GM12801 (cell line): ENCODE results near the gene MSI2.

Source experiments
- CTCF ChIP-seq: IDR thresholded peaks from one replicate; pipeline ENCODE4 v1.5.1; 2011; ENCODE audit warnings: control low read depth; ENCODE audit not compliant: insufficient read length; ENCODE audit errors: extremely low read depth

The MSI2 gene

GRCh38 chr17:57714665-57715180, 458.4 kb downstream of the MSI2 start:
- TF ChIP-seq CTCF = no peak

- no peak for TF ChIP-seq CTCF
These were observed 459.7 kb downstream of the MSI2 start for GRCh38 chr17:57715981-57716380.

- no peak for TF ChIP-seq CTCF
These were observed 462.6 kb downstream of the MSI2 start for GRCh38 chr17:57718878-57719277.

GRCh38 chr17:57720386-57721035, 464.2 kb downstream of the MSI2 start:
- TF ChIP-seq CTCF = no peak

GRCh38 chr17:57721967-57722703, 465.8 kb downstream of the MSI2 start:
- no peak for TF ChIP-seq CTCF

GRCh38 chr17:57722704-57723043, 466.4 kb downstream of the MSI2 start:
- TF ChIP-seq CTCF = no peak

GRCh38 chr17:57723427-57724025, 467.2 kb downstream of the MSI2 start:
- no peak for TF ChIP-seq CTCF
